ENCODE measurements around the gene ZNF22. TPM values are rescaled to one million over a fixed set of nuclear protein-coding genes. Genes with fewer than 3 reads are reported as not detected.

The ZNF22 gene
- total RNA-seq, 4 donors from 2014 or later: 19.2 to 35.6 (median 27.1) TPM

DNA sequence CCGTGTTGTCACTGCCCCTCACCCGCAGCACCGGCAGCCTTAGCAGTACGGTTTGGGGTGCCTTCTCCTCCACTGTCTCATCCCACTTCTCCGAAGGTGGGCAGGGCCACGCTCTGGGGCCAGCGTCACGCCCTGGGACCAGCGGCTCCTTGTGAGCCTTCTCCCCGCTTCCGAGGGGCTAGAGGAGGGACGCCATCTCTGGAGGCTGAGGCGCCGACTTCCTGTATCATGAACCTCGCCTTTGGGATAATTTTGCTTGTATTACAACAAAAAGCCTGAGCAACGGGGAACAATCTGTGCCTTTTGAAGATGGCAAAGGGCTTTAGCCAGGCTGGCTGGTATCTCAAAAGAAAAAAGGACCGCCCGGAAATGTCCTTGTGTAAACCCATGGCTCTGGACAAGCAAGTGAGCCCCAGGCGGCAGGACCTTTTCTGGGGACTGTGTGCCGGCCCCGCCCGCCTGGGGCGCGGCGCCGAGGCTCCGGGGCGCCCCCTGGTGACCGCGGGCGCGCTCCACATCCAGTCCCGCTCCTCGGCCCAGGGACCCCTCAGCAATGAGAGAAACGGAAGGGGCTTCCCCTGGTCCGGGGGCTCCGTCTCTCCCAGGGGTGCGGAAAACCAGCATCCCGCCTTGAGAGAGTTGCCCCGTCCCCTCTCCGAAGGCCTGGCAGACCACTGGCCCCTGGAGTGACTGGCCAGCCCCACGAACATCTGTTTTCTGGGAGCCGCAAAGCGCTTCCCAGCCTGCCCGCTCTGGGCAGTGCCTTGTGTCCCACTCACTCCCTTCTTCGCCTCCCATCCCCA lies 25.9 kb upstream of the ZNF22 start:
- H3K9me3 ChIP-seq: no peaks in the 10 kb centered on the region
- H3K4me3 ChIP-seq: peak overlapping the region; percentile 29 to 65
- H3K36me3 ChIP-seq: peaks cover 0 to 54% of the 10 kb centered on the region in 2 donors
- H3K27ac ChIP-seq: peak overlapping the region; percentile 60 to 94 (median 92)
- ATAC-seq: peak; percentile 65
- no peaks in the 10 kb centered on the region for H3K27me3 ChIP-seq
- whole genome bisulfite sequencing, 2 donors (ENCODE audit: low coverage in 1 of 2): 0% methylated on average over 6 to 9 of the region's 46 CpGs
- TF ChIP-seq POLR2AphosphoS5 (IDR thresholded peaks at IDR 0.05) (peak; percentile 69), CTCF (IDR thresholded peaks at IDR 0.05) (peak in 3 of 4 experiments; percentile 96 to 100 (median 98)), EP300 (IDR thresholded peaks at IDR 0.05) (no peak), POLR2A (IDR thresholded peaks at IDR 0.05) (peak; percentile 32 to 34)
- H3K4me1 ChIP-seq: peaks cover 0 to 77% (median 34%) of the 10 kb centered on the region in 3 donors

DNA sequence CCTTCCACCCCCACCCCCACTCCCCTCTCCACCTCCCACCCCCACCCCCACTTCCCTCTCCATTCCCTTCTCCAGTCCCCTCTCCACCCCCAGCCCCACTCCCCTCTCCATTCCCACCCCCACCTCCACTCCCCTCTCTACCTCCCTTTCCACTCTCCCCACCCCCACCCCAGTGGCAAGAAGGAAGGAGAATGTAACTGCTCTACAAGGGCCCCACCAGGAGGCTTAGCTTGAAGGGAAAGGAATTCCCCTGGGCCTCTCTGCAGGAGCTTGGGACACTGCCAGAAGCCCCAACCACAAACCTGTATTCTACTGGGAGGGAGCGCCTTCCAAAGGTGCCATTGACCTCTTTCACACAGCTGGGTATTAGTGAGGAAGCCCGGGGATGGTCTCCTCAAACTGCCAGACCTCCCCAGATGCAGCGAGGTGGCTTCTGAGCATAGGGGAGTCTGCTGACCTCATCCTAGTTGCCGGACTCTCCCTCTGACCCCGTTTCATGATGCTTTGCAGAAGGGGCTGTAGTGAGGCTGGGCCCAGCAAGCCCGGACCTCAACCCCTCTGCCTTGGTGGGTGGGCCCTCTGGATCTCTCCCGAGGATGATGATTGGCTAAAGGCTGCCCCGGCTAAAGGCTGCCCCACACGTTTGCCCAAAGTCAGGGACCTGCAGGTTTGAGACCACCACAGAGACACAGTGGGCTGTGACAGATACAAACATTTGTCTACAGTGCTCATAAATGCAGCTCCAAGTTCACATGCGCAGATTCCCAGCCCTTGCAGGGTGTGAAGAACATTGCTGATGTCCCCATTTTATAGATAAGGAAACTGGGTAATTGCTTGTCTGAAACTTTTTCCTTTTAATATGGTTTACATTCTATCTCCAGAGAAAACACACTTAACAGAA lies 25.0 kb upstream of the ZNF22 start:
- no peak for TF ChIP-seq EP300 (IDR thresholded peaks at IDR 0.05)
- peak in 1 of 2 donors; percentile 52 for TF ChIP-seq POLR2A (IDR thresholded peaks at IDR 0.05)
- TF ChIP-seq POLR2AphosphoS5 (IDR thresholded peaks at IDR 0.05): peak; percentile 90
- 50 to 60% methylated on average over 1 of the region's 10 CpGs for WGBS, 2 donors (ENCODE audit: low coverage in 1 of 2)
- Histone ChIP-seq H3K36me3 (peaks cover 0 to 45% of the 10 kb centered on the region in 2 donors), H3K4me1 (peaks cover 0 to 82% (median 42%) of the 10 kb centered on the region in 3 donors), H3K27me3 (no peaks in the 10 kb centered on the region), H3K27ac (peak overlapping the region; percentile 60 to 94 (median 92)), H3K9me3 (no peaks in the 10 kb centered on the region), H3K4me3 (peak overlapping the region in 1 of 2 donors; percentile 65)
- peak; percentile 20 for ATAC-seq

DNA sequence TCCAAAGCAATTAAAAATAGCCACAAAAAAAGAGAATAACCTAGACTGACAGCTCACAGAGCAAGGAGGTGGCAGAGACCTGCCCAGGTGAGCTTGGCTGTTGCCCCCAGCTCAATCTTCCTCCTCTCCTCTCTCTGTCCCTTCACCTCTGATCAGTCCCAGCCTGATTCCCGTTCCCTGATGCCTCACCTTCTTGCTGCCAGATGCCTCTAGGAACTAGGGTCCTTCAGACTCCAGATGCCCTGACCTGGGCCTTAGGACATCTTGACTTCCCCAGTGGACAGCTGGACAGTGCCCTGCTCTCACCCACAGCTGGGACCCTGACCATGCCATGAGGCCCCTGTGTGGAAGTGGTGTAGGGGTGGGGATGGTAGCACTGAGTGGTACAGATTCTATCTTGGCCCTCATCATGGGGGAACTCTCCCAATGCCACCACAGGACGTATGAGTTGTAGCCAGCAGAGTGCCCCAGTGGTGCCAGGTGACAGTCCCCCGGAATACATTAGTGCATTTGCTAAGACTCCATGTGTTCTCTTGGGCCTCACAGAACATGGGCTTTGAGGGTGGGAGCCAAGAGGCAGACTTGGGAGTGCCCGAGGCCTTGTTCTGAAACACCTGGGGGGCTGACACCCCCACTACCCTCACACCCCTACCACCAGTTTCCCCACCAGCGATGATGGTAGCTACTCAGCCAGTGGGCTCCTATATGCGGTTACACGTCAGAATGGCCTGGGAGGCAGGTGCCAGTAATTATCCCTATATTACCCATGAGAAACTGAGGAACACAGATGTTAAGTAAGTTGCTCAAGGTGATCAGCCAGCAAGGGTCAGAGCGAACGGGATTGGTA lies 24.1 kb upstream of the ZNF22 start:
- Histone ChIP-seq H3K9me3 (no peaks in the 10 kb centered on the region), H3K27ac (peak overlapping the region; percentile 90 to 94 (median 92)), H3K36me3 (peaks cover 0 to 36% of the 10 kb centered on the region in 2 donors), H3K4me1 (peaks cover 0 to 91% (median 48%) of the 10 kb centered on the region in 3 donors), H3K27me3 (no peaks in the 10 kb centered on the region), H3K4me3 (peak overlapping the region; percentile 65 to 67)
- no peak for ATAC-seq
- 60 to 65% methylated on average over 2 of the region's 9 CpGs for WGBS, 2 donors (ENCODE audit: low coverage in 1 of 2)
- TF ChIP-seq POLR2AphosphoS5 (IDR thresholded peaks at IDR 0.05) (peak; percentile 69), POLR2A (IDR thresholded peaks at IDR 0.05) (peak in 1 of 2 donors; percentile 37), CTCF (IDR thresholded peaks at IDR 0.05) (no peak), EP300 (IDR thresholded peaks at IDR 0.05) (no peak)

GRCh38 chr10:44977287-44978212 lies 23.2 kb upstream of the ZNF22 start:
- TF ChIP-seq POLR2A (IDR thresholded peaks at IDR 0.05): peak in 1 of 2 donors; percentile 38
- TF ChIP-seq EP300 (IDR thresholded peaks at IDR 0.05): no peak
- peak; percentile 50 for TF ChIP-seq POLR2AphosphoS5 (IDR thresholded peaks at IDR 0.05)
- TF ChIP-seq CTCF (IDR thresholded peaks at IDR 0.05): no peak
- Histone ChIP-seq H3K27ac (peak overlapping the region; percentile 90 to 94 (median 92)), H3K4me3 (peak overlapping the region; percentile 65 to 67), H3K4me1 (peaks cover 0 to 98% (median 58%) of the 10 kb centered on the region in 3 donors), H3K36me3 (peaks cover 0 to 33% of the 10 kb centered on the region in 2 donors), H3K9me3 (no peaks in the 10 kb centered on the region), H3K27me3 (no peaks in the 10 kb centered on the region)
- no peak for ATAC-seq
- 50% methylated on average over 6 of the region's 25 CpGs; no CpG with 5 or more reads in 1 of the 2 donors for WGBS, 2 donors (ENCODE audit: low coverage in 1 of 2)

Data from gastroesophageal sphincter (tissue), 4 donors.